H1 (cell line): Measurements from ENCODE around the gene COL4A4.

Experiments
- EP300 ChIP-seq, 2 experiments: IDR thresholded peaks; 1 replicate in 1 of 2; 2 replicates in 1 of 2; pipeline ENCODE4 v1.6.1; 2011 to 2012; ENCODE audit warnings: low read depth in 2 of 2, low read length in 2 of 2, mild to moderate bottlenecking in 2 of 2, borderline replicate concordance in 1 of 2, inconsistent platforms in 1 of 2, moderate library complexity in 1 of 2
- FOSL1 ChIP-seq: IDR thresholded peaks from 2 replicates; pipeline ENCODE4 v1.6.1; 2011; ENCODE audit warnings: mild to moderate bottlenecking, low read depth, low read length, moderate library complexity; ENCODE audit not compliant: insufficient read depth
- JUN ChIP-seq: IDR thresholded peaks from 2 replicates; pipeline ENCODE4 v1.6.1; 2011; ENCODE audit warnings: low read depth, mild to moderate bottlenecking, improper control_type of control experiment, low read length
- POLR2A ChIP-seq, 2 experiments: IDR thresholded peaks; 1 replicate in 1 of 2; 2 replicates in 1 of 2; pipeline ENCODE4 v1.6.1; 2011; ENCODE audit warnings: low read depth in 2 of 2, low read length in 2 of 2, mild to moderate bottlenecking in 2 of 2; ENCODE audit errors: control extremely low read depth in 1 of 2
- RXRA ChIP-seq: IDR thresholded peaks from 2 replicates; pipeline ENCODE4 v1.6.1; 2011; ENCODE audit warnings: low read depth, mild to moderate bottlenecking, low read length, moderate library complexity; ENCODE audit not compliant: insufficient read depth
- TBP ChIP-seq: IDR thresholded peaks from 2 replicates; pipeline ENCODE4 v1.6.1; 2011; ENCODE audit warnings: low read depth, low read length, improper control_type of control experiment
- YY1 ChIP-seq: IDR thresholded peaks from 2 replicates; pipeline ENCODE4 v1.6.1; 2011; ENCODE audit warnings: low read depth, mild to moderate bottlenecking, low read length
- ZNF274 ChIP-seq: IDR thresholded peaks from 2 replicates; pipeline ENCODE4 v1.7.0; 2012; ENCODE audit warnings: low read length, borderline replicate concordance; ENCODE audit errors: extremely low read depth
- TF ChIP-seq, protein P1 (sequence below): IDR thresholded peaks from 2 replicates; pipeline ENCODE4 v1.6.1; 2011; ENCODE audit warnings: low read length, improper control_type of control experiment
- TF ChIP-seq, protein P2 (sequence below), 3 experiments: IDR thresholded peaks; 1 replicate in 2 of 3; 2 replicates in 1 of 3; pipeline versions ENCODE4 v1.5.1 to v1.6.1; 2011; ENCODE audit warnings: low read length in 3 of 3, mild to moderate bottlenecking in 3 of 3, inconsistent platforms in 2 of 3, low read depth in 1 of 3, moderate library complexity in 1 of 3; ENCODE audit not compliant: insufficient read depth in 1 of 3; ENCODE audit errors: control extremely low read depth in 1 of 3
- TF ChIP-seq, protein P3 (sequence below): IDR thresholded peaks from 2 replicates; pipeline ENCODE4 v1.6.1; 2012; ENCODE audit warnings: inconsistent platforms

DNA sequence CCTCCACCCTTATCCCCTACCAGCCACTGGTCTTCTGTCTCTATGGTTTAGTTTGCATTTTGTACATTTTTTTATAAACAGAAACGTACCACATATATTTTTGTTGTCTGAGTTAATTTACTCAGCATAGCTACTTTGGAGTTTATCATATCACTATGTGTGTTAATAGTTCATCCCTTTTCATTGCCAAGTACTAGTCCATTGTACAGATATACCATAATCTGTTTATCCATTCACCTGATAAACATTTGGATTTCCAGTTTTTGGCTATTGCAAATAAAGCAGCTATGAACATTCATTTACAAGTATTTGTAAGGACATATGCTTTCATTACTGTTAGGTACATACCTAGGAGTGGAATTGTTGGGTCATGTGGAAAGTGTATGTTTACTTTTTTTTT is 204.6 kb downstream of the COL4A4 start:
- no peak for TF ChIP-seq EP300 (IDR thresholded peaks at IDR 0.05; ENCODE audit: borderline replicate concordance in 1 of 2, low read depth in 2 of 2, low read length in 2 of 2)
- TF ChIP-seq JUN = no peak
- TF ChIP-seq RXRA = no peak
- TF ChIP-seq, protein P1, sequence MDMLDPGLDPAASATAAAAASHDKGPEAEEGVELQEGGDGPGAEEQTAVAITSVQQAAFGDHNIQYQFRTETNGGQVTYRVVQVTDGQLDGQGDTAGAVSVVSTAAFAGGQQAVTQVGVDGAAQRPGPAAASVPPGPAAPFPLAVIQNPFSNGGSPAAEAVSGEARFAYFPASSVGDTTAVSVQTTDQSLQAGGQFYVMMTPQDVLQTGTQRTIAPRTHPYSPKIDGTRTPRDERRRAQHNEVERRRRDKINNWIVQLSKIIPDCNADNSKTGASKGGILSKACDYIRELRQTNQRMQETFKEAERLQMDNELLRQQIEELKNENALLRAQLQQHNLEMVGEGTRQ = no peak
- TF ChIP-seq FOSL1 = no peak
- TF ChIP-seq TBP = no peak
- TF ChIP-seq ZNF274 = no peak
- TF ChIP-seq, protein P2, sequence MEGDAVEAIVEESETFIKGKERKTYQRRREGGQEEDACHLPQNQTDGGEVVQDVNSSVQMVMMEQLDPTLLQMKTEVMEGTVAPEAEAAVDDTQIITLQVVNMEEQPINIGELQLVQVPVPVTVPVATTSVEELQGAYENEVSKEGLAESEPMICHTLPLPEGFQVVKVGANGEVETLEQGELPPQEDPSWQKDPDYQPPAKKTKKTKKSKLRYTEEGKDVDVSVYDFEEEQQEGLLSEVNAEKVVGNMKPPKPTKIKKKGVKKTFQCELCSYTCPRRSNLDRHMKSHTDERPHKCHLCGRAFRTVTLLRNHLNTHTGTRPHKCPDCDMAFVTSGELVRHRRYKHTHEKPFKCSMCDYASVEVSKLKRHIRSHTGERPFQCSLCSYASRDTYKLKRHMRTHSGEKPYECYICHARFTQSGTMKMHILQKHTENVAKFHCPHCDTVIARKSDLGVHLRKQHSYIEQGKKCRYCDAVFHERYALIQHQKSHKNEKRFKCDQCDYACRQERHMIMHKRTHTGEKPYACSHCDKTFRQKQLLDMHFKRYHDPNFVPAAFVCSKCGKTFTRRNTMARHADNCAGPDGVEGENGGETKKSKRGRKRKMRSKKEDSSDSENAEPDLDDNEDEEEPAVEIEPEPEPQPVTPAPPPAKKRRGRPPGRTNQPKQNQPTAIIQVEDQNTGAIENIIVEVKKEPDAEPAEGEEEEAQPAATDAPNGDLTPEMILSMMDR (IDR thresholded peaks at IDR 0.05; ENCODE audit: control extremely low read depth in 1 of 3, insufficient read depth in 1 of 3, low read depth in 1 of 3, low read length in 3 of 3) = no peak
- TF ChIP-seq YY1 = no peak
- TF ChIP-seq, protein P3, sequence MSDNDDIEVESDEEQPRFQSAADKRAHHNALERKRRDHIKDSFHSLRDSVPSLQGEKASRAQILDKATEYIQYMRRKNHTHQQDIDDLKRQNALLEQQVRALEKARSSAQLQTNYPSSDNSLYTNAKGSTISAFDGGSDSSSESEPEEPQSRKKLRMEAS = no peak
- TF ChIP-seq POLR2A (IDR thresholded peaks at IDR 0.05; ENCODE audit: control extremely low read depth in 1 of 2, low read depth in 2 of 2, low read length in 2 of 2) = no peak
